Measurements from ENCODE around the gene TBK1.
"Not testable (repeated sequence)": the region's sequence is repeated elsewhere in the genome, so short reads cannot be mapped to it uniquely, and the experiment has no call there.

Gene TBK1

GRCh38 chr12:64538121-64538520, 86.2 kb downstream of the TBK1 start:
- H3K27me3 ChIP-seq (ENCODE audit: insufficient read depth, low read depth, severe bottlenecking), result no peaks in the 10 kb centered on the region

GRCh38 chr12:64542409-64543047, 90.6 kb downstream of the TBK1 start:
- H3K36me3 ChIP-seq; H3K27ac ChIP-seq; H3K4me3 ChIP-seq (ENCODE audit: low read depth, low read length); H3K27me3 ChIP-seq (ENCODE audit: insufficient read depth, low read depth, severe bottlenecking); H3K9me3 ChIP-seq (ENCODE audit: severe bottlenecking); DNase-seq: not testable (repeated sequence)

More at GRCh38 chr12:64538121-64538520, 86.2 kb downstream of the TBK1 start:
- no peaks in the 10 kb centered on the region for H3K36me3 ChIP-seq
- no peak overlapping the region for H3K4me3 ChIP-seq (ENCODE audit: low read depth, low read length)
- H3K9me3 ChIP-seq (ENCODE audit: severe bottlenecking), result no peaks in the 10 kb centered on the region
- no peak overlapping the region for H3K27ac ChIP-seq
- DNase-seq, result no peak
- TF ChIP-seq CTCF (IDR thresholded peaks at IDR 0.05; ENCODE audit: low read depth, low read length), result no peak

GRCh38 chr12:64544371-64545080, 92.6 kb downstream of the TBK1 start:
- no peak overlapping the region for H3K27ac ChIP-seq
- no peaks in the 10 kb centered on the region for H3K9me3 ChIP-seq (ENCODE audit: severe bottlenecking)
- no peaks in the 10 kb centered on the region for H3K36me3 ChIP-seq
- DNase-seq, result no peak
- no peak overlapping the region for H3K4me3 ChIP-seq (ENCODE audit: low read depth, low read length)
- TF ChIP-seq CTCF (IDR thresholded peaks at IDR 0.05; ENCODE audit: low read depth, low read length), result no peak
- H3K27me3 ChIP-seq (ENCODE audit: insufficient read depth, low read depth, severe bottlenecking), result no peaks in the 10 kb centered on the region

GRCh38 chr12:64545081-64545382, 93.1 kb downstream of the TBK1 start:
- Histone ChIP-seq H3K27me3 (ENCODE audit: insufficient read depth, low read depth, severe bottlenecking) (no peaks in the 10 kb centered on the region), H3K36me3 (no peaks in the 10 kb centered on the region), H3K27ac (no peak overlapping the region), H3K9me3 (ENCODE audit: severe bottlenecking) (no peaks in the 10 kb centered on the region), H3K4me3 (ENCODE audit: low read depth, low read length) (no peak overlapping the region)
- DNase-seq, result no peak
- no peak for TF ChIP-seq CTCF (IDR thresholded peaks at IDR 0.05; ENCODE audit: low read depth, low read length)

- H3K27me3 ChIP-seq (ENCODE audit: insufficient read depth, low read depth, severe bottlenecking), result no peaks in the 10 kb centered on the region
- no peak overlapping the region for H3K27ac ChIP-seq
- H3K36me3 ChIP-seq, result no peaks in the 10 kb centered on the region
- H3K9me3 ChIP-seq (ENCODE audit: severe bottlenecking), result no peaks in the 10 kb centered on the region
- H3K4me3 ChIP-seq (ENCODE audit: low read depth, low read length), result no peak overlapping the region
- no peak for TF ChIP-seq CTCF (IDR thresholded peaks at IDR 0.05; ENCODE audit: low read depth, low read length)
- no peak for DNase-seq
Observed at GRCh38 chr12:64549108-64549507, 97.2 kb downstream of the TBK1 start.

- no peak overlapping the region for H3K27ac ChIP-seq
- H3K27me3 ChIP-seq (ENCODE audit: insufficient read depth, low read depth, severe bottlenecking), result no peaks in the 10 kb centered on the region
- H3K36me3 ChIP-seq, result no peaks in the 10 kb centered on the region
- DNase-seq, result no peak
- no peak overlapping the region for H3K4me3 ChIP-seq (ENCODE audit: low read depth, low read length)
- no peak for TF ChIP-seq CTCF (IDR thresholded peaks at IDR 0.05; ENCODE audit: low read depth, low read length)
- H3K9me3 ChIP-seq (ENCODE audit: severe bottlenecking), result no peaks in the 10 kb centered on the region
Observed at GRCh38 chr12:64550755-64551154, 98.8 kb downstream of the TBK1 start.

Measured in WERI-Rb-1 (cell line).